Osteocyte (in vitro differentiated cells): ENCODE results near the gene SLC23A2. TPM values are rescaled to one million over a fixed set of nuclear protein-coding genes. Genes with fewer than 3 reads are reported as not detected.

Experiments
- DNase-seq: peaks from one replicate; pipeline ENCODE4 v3.0.0; 2021; ENCODE audit warnings: mixed read lengths; ENCODE audit not compliant: unreplicated experiment; ENCODE audit errors: extremely low spot score
- H3K27ac Mint-ChIP-seq: one replicate; pipeline ENCODE4 v1.8.0; 2021; ENCODE audit warnings: mild to moderate bottlenecking, mixed read lengths; ENCODE audit not compliant: unreplicated experiment
- H3K27me3 Mint-ChIP-seq: one replicate; pipeline ENCODE4 v1.8.0; 2021; ENCODE audit warnings: mixed read lengths; ENCODE audit not compliant: unreplicated experiment
- H3K36me3 Mint-ChIP-seq: one replicate; pipeline ENCODE4 v1.8.0; 2021; ENCODE audit warnings: mixed read lengths; ENCODE audit not compliant: unreplicated experiment
- H3K4me1 Mint-ChIP-seq: one replicate; pipeline ENCODE4 v1.8.0; 2021; ENCODE audit warnings: mixed read lengths; ENCODE audit not compliant: unreplicated experiment
- H3K4me3 Mint-ChIP-seq: one replicate; pipeline ENCODE4 v1.8.0; 2021; ENCODE audit warnings: mild to moderate bottlenecking, moderate library complexity, mixed read lengths; ENCODE audit not compliant: unreplicated experiment
- H3K9me3 Mint-ChIP-seq: one replicate; pipeline ENCODE4 v1.8.0; 2021; ENCODE audit warnings: mixed read lengths; ENCODE audit not compliant: unreplicated experiment
- CTCF ChIP-seq: fragments of 200-600 bp; sonication (generic); IDR thresholded peaks from 2 replicates; pipeline ENCODE4 v1.5.0; 2021; ENCODE audit warnings: antibody characterized with exemption, mild to moderate bottlenecking, moderate library complexity
- total RNA-seq: library from RNA; stranded (reverse); gene quantifications from 2 replicates; pipeline ENCODE4 v1.2.1, GENCODE V29; 2021

Gene SLC23A2
- total RNA-seq, 1 donor from 2014 or later = 23.1 TPM

GRCh38 chr20:4815628-4816027 is 185.7 kb downstream of the SLC23A2 start:
- Mint-ChIP-seq H3K4me3 (no peak overlapping the region), H3K27ac (no peak overlapping the region), H3K9me3 (no peaks in the 10 kb centered on the region), H3K4me1 (peaks cover 7% of the 10 kb centered on the region), H3K36me3 (no peaks in the 10 kb centered on the region), H3K27me3 (peaks cover 3% of the 10 kb centered on the region)
- no peak for DNase-seq
- no peak for TF ChIP-seq CTCF

GRCh38 chr20:4814696-4815252 is 186.5 kb downstream of the SLC23A2 start:
- Mint-ChIP-seq H3K27ac (no peak overlapping the region), H3K36me3 (no peaks in the 10 kb centered on the region)

GRCh38 chr20:4813863-4814695 is 187.2 kb downstream of the SLC23A2 start:
- Mint-ChIP-seq H3K9me3 (no peaks in the 10 kb centered on the region), H3K4me1 (peaks cover 7% of the 10 kb centered on the region), H3K4me3 (no peak overlapping the region), H3K27ac (no peak overlapping the region), H3K27me3 (peaks cover 3% of the 10 kb centered on the region), H3K36me3 (no peaks in the 10 kb centered on the region)
- no peak for DNase-seq
- no peak for TF ChIP-seq CTCF

More at GRCh38 chr20:4814696-4815252, 186.5 kb downstream of the SLC23A2 start:
- DNase-seq = no peak
- Mint-ChIP-seq H3K27me3 (peaks cover 2% of the 10 kb centered on the region), H3K4me3 (no peak overlapping the region), H3K9me3 (no peaks in the 10 kb centered on the region), H3K4me1 (peaks cover 7% of the 10 kb centered on the region)
- TF ChIP-seq CTCF = no peak

- DNase-seq = no peak
- Mint-ChIP-seq H3K36me3 (no peaks in the 10 kb centered on the region), H3K27me3 (peaks cover 8% of the 10 kb centered on the region), H3K4me3 (no peak overlapping the region), H3K4me1 (peaks cover 7% of the 10 kb centered on the region), H3K27ac (no peak overlapping the region), H3K9me3 (no peaks in the 10 kb centered on the region)
- no peak for TF ChIP-seq CTCF
These were observed 188.0 kb downstream of the SLC23A2 start for GRCh38 chr20:4813076-4813862.

- no peak for DNase-seq
- no peaks in the 10 kb centered on the region for H3K36me3 Mint-ChIP-seq
- peaks cover 11% of the 10 kb centered on the region for H3K27me3 Mint-ChIP-seq
- TF ChIP-seq CTCF = no peak
- H3K4me1 Mint-ChIP-seq = peaks cover 7% of the 10 kb centered on the region
- H3K27ac Mint-ChIP-seq = no peak overlapping the region
- no peak overlapping the region for H3K4me3 Mint-ChIP-seq
- no peaks in the 10 kb centered on the region for H3K9me3 Mint-ChIP-seq
These were observed 188.7 kb downstream of the SLC23A2 start for GRCh38 chr20:4812641-4813075.
